DOHH2 (cell line): ENCODE measurements around the gene CBFA2T3.
A peak's percentile ranks its signal among the peaks of the same experiment; 100 is the strongest.

ENCODE experiments used
- H3F3A ChIP-seq: fragments of 200-600 bp; sonication (generic), shearing (Covaris generic); 2 replicates; pipeline ENCODE4 v1.6.0; 2016; ENCODE audit warnings: antibody characterized with exemption, mild to moderate bottlenecking; ENCODE audit not compliant: control insufficient read depth, insufficient read depth
- H3K27ac ChIP-seq: fragments of 200-600 bp; sonication (generic); 2 replicates; pipeline ENCODE4 v1.5.1; 2014; ENCODE audit warnings: low read depth, mild to moderate bottlenecking, low read length, moderate library complexity
- H3K27me3 ChIP-seq: fragments of 200-600 bp; sonication (generic); 2 replicates; pipeline ENCODE4 v1.6.1; 2014; ENCODE audit warnings: mild to moderate bottlenecking, low read length, mixed read lengths; ENCODE audit not compliant: control insufficient read depth
- H3K36me3 ChIP-seq: fragments of 200-600 bp; sonication (generic); 2 replicates; pipeline ENCODE4 v1.6.1; 2014; ENCODE audit warnings: mild to moderate bottlenecking, low read length, moderate library complexity, mixed read lengths; ENCODE audit not compliant: control insufficient read depth
- H3K4me1 ChIP-seq: fragments of 200-600 bp; sonication (generic); 2 replicates; pipeline ENCODE4 v1.6.1; 2014; ENCODE audit warnings: mild to moderate bottlenecking, low read length, mixed read lengths; ENCODE audit not compliant: control insufficient read depth
- H3K4me2 ChIP-seq: fragments of 200-600 bp; sonication (generic); 2 replicates; pipeline ENCODE4 v1.6.0; 2014; ENCODE audit warnings: mild to moderate bottlenecking, low read length, moderate library complexity
- H3K4me3 ChIP-seq: fragments of 200-600 bp; sonication (generic); 2 replicates; pipeline ENCODE4 v1.5.1; 2014; ENCODE audit warnings: mild to moderate bottlenecking, low read length, mixed read lengths
- H3K79me2 ChIP-seq: fragments of 200-600 bp; sonication (generic); 2 replicates; pipeline ENCODE4 v1.6.1; 2014; ENCODE audit warnings: mild to moderate bottlenecking, low read length, mixed read lengths; ENCODE audit not compliant: control insufficient read depth
- H3K9me2 ChIP-seq: fragments of 200-600 bp; sonication (generic); replicated peaks from 2 replicates; pipeline ENCODE4 v1.6.1; 2014; ENCODE audit warnings: mild to moderate bottlenecking, low read length, mixed read lengths; ENCODE audit not compliant: control insufficient read depth
- H3K9me3 ChIP-seq: fragments of 200-600 bp; sonication (generic); 2 replicates; pipeline ENCODE4 v1.6.1; 2014; ENCODE audit warnings: antibody characterized with exemption, low read length, mixed read lengths; ENCODE audit not compliant: control insufficient read depth, insufficient read depth
- H4K20me1 ChIP-seq: fragments of 200-600 bp; sonication (generic); 2 replicates; pipeline ENCODE4 v1.6.0; 2014; ENCODE audit warnings: low read depth, mild to moderate bottlenecking, antibody characterized with exemption, low read length, moderate library complexity; ENCODE audit not compliant: control insufficient read depth, insufficient read depth
- CTCF ChIP-seq: fragments of 200-600 bp; sonication (generic); IDR thresholded peaks from one replicate; pipeline ENCODE4 v1.5.1; 2014; ENCODE audit warnings: antibody characterized with exemption, mild to moderate bottlenecking, low read depth, low read length; ENCODE audit not compliant: poor library complexity, severe bottlenecking
- EZH2phosphoT487 ChIP-seq: fragments of 200-600 bp; sonication (generic); IDR thresholded peaks from 2 replicates; pipeline ENCODE4 v1.6.1; 2017; ENCODE audit warnings: borderline replicate concordance, mild to moderate bottlenecking, antibody characterized with exemption, low read length, moderate library complexity, mixed read lengths

CBFA2T3 gene

GRCh38 chr16:88938119-88938776 lies 38.8 kb downstream of the CBFA2T3 start:
- no peaks in the 10 kb centered on the region for H3F3A ChIP-seq
- H3K27ac ChIP-seq, result no peak overlapping the region
- no peaks in the 10 kb centered on the region for H3K27me3 ChIP-seq
- peaks cover 29% of the 10 kb centered on the region for H4K20me1 ChIP-seq
- H3K4me3 ChIP-seq, result peak overlapping the region; percentile 78
- peaks cover 58% of the 10 kb centered on the region for H3K4me1 ChIP-seq
- H3K36me3 ChIP-seq, result peaks cover 60% of the 10 kb centered on the region
- H3K4me2 ChIP-seq, result peak overlapping the region; percentile 74
- H3K9me2 ChIP-seq, result no peaks in the 10 kb centered on the region
- H3K79me2 ChIP-seq, result peaks cover 75% of the 10 kb centered on the region
- TF ChIP-seq CTCF, result no peak
- no peak for TF ChIP-seq EZH2phosphoT487
- H3K9me3 ChIP-seq, result no peaks in the 10 kb centered on the region

GRCh38 chr16:88937206-88937621 lies 39.8 kb downstream of the CBFA2T3 start:
- Histone ChIP-seq H3K36me3 (peaks cover 60% of the 10 kb centered on the region), H3K4me2 (peak overlapping the region; percentile 74), H3K27ac (peak overlapping the region; percentile 53), H3K9me3 (no peaks in the 10 kb centered on the region), H3K4me3 (peak overlapping the region; percentile 78), H3K27me3 (no peaks in the 10 kb centered on the region), H3K79me2 (peaks cover 85% of the 10 kb centered on the region), H3K4me1 (peaks cover 48% of the 10 kb centered on the region), H3F3A (no peaks in the 10 kb centered on the region), H3K9me2 (no peaks in the 10 kb centered on the region), H4K20me1 (peaks cover 29% of the 10 kb centered on the region)
- TF ChIP-seq CTCF (no peak), EZH2phosphoT487 (no peak)

GRCh38 chr16:88936556-88937205 lies 40.3 kb downstream of the CBFA2T3 start:
- H3K4me1 ChIP-seq, result peaks cover 44% of the 10 kb centered on the region
- peaks cover 29% of the 10 kb centered on the region for H4K20me1 ChIP-seq
- no peaks in the 10 kb centered on the region for H3F3A ChIP-seq
- no peaks in the 10 kb centered on the region for H3K9me2 ChIP-seq
- no peaks in the 10 kb centered on the region for H3K9me3 ChIP-seq
- TF ChIP-seq EZH2phosphoT487, result no peak
- no peak for TF ChIP-seq CTCF
- H3K79me2 ChIP-seq, result peaks cover 90% of the 10 kb centered on the region
- peak overlapping the region; percentile 53 for H3K27ac ChIP-seq
- H3K4me2 ChIP-seq, result peak overlapping the region; percentile 74
- peak overlapping the region; percentile 78 for H3K4me3 ChIP-seq
- H3K36me3 ChIP-seq, result peaks cover 60% of the 10 kb centered on the region
- no peaks in the 10 kb centered on the region for H3K27me3 ChIP-seq
